ENCODE data around the gene LYAR.

Gene LYAR

GRCh38 chr4:4289055-4289454 is 899 bp downstream of the LYAR start:
- no peak overlapping the region for H3K27ac ChIP-seq
- ChIA-PET POLR2A (ENCODE audit: low non-redundant PET) (no interaction called here), CTCF (no interaction called here)
- no peak for TF ChIP-seq CTCF (conservative IDR thresholded peaks at IDR 0.05; ENCODE audit: low read depth)
- no peak for DNase-seq (ENCODE audit: low spot score)

GRCh38 chr4:4288098-4288497 is 1.9 kb downstream of the LYAR start:
- H3K27ac ChIP-seq = no peak overlapping the region
- POLR2A ChIA-PET (ENCODE audit: low non-redundant PET) = no interaction called here
- DNase-seq (ENCODE audit: low spot score) = no peak
- TF ChIP-seq CTCF (conservative IDR thresholded peaks at IDR 0.05; ENCODE audit: low read depth) = no peak
- CTCF ChIA-PET = no interaction called here

GRCh38 chr4:4284827-4285618 is 4.9 kb downstream of the LYAR start:
- TF ChIP-seq CTCF (conservative IDR thresholded peaks at IDR 0.05; ENCODE audit: low read depth) = no peak
- ChIA-PET POLR2A (ENCODE audit: low non-redundant PET) (no interaction called here), CTCF (interaction anchor here (0.8 kb wide), 1 partner anchor 25 kb away, joined by 3 read pairs; no protein-coding TSS in a partner anchor)
- H3K27ac ChIP-seq = peak overlapping the region; percentile 62
- peak; percentile 36 for DNase-seq (ENCODE audit: low spot score)

GRCh38 chr4:4281787-4282186 is 8.2 kb downstream of the LYAR start:
- POLR2A ChIA-PET (ENCODE audit: low non-redundant PET) = no interaction called here
- CTCF ChIA-PET = no interaction called here
- no peak for TF ChIP-seq CTCF (conservative IDR thresholded peaks at IDR 0.05; ENCODE audit: low read depth)

GRCh38 chr4:4277531-4277930 is 12.4 kb downstream of the LYAR start:
- no peak overlapping the region for H3K27ac ChIP-seq
- CTCF ChIA-PET = no interaction called here
- DNase-seq (ENCODE audit: low spot score) = no peak
- POLR2A ChIA-PET (ENCODE audit: low non-redundant PET) = no interaction called here
- no peak for TF ChIP-seq CTCF (conservative IDR thresholded peaks at IDR 0.05; ENCODE audit: low read depth)

More at GRCh38 chr4:4281787-4282186, 8.2 kb downstream of the LYAR start:
- H3K27ac ChIP-seq = no peak overlapping the region
- no peak for DNase-seq (ENCODE audit: low spot score)

GRCh38 chr4:4274226-4274625 is 15.7 kb downstream of the LYAR start:
- POLR2A ChIA-PET (ENCODE audit: low non-redundant PET) = no interaction called here
- DNase-seq (ENCODE audit: low spot score) = no peak
- TF ChIP-seq CTCF (conservative IDR thresholded peaks at IDR 0.05; ENCODE audit: low read depth) = no peak
- 0 out of 2 replicates have a peak overlapping the region, but pooled peaks have one; percentile 3 for H3K27ac ChIP-seq
- CTCF ChIA-PET = no interaction called here
